ENCODE measurements around the gene LYPD1. TPM values are rescaled to one million over a fixed set of nuclear protein-coding genes. Genes with fewer than 3 reads are reported as not detected.
"Not testable (repeated sequence)": the region's sequence is repeated elsewhere in the genome, so short reads cannot be mapped to it uniquely, and the experiment has no call there.

Gene LYPD1
- total and polyA plus RNA-seq, 10 of the 15 experiments (the other 5 are each of a cell fraction or from before 2014, with no cell fraction given) = not detected

DNA sequence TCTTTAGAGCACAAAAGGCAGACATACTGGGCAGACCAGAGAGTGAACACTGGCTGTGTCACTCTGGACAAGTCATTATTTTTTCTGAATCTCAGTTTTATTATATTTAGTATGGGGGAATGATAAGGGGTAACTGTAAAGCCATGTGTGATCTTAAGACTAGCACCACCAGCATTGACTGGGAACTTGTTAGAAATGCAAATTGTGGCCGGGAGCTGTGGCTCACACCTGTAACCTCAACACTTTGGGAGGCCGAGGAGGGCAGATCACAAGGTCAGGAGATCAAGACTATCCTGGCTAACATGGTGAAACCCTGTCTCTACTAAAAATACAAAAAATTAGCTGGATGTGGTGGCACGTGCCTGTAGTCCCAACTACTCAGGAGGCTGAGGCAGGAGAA, 28.3 kb upstream of the LYPD1 start:
- H3K27me3 ChIP-seq (replicated peaks in 1 of 2; ENCODE audit: control insufficient read depth in 2 of 2, insufficient read depth in 2 of 2, low read length in 1 of 2); intact Hi-C loops (cut with micrococcal nuclease; ENCODE audit: unreplicated experiment); H3K4me1 ChIP-seq (ENCODE audit: control insufficient read depth, insufficient read depth, low read length); FAIRE-seq; H3K27ac ChIP-seq (ENCODE audit: control insufficient read depth, insufficient read depth); H3K9me3 ChIP-seq (replicated peaks; ENCODE audit: control insufficient read depth, insufficient read depth, low read length); BruUV-seq (replicated peaks); CTCF ChIA-PET; H3K36me3 ChIP-seq (ENCODE audit: control insufficient read depth in 2 of 2, insufficient read depth in 2 of 2, low read length in 1 of 2); H4K20me1 ChIP-seq (ENCODE audit: control insufficient read depth, insufficient read depth); in situ Hi-C loops (cut with MboI); H2AFZ ChIP-seq (ENCODE audit: control insufficient read depth, low read depth, low read length); POLR2A ChIA-PET; H3K79me2 ChIP-seq (ENCODE audit: control insufficient read depth, insufficient read depth, low read length); H3K4me3 ChIP-seq; DNase-seq (ENCODE audit: low read depth, low spot score); H3K9ac ChIP-seq (ENCODE audit: control insufficient read depth, insufficient read depth, low read length); H3K4me2 ChIP-seq (ENCODE audit: control insufficient read depth, insufficient read depth): not testable (repeated sequence)
- peak in 1 of 2 experiments; percentile 58; a peak in 1 of 4 replicates for TF ChIP-seq BHLHE40 (IDR thresholded peaks at IDR 0.05; ENCODE audit: borderline replicate concordance in 1 of 2, low read depth in 2 of 2, low read length in 1 of 2)
- TF ChIP-seq NR2F1 (conservative IDR thresholded peaks at IDR 0.05) = 0 out of 2 replicates have a peak, but pooled peaks have one; percentile 50
- RAD21 ChIA-PET (ENCODE audit: unreplicated experiment) = interaction anchor here (1.1 to 2.0 kb wide), 2 partner anchors 49 to 153 kb away, joined by 3 to 4 read pairs; no protein-coding TSS in a partner anchor
- 0% methylated on average over 3 of the region's 3 CpGs for WGBS (ENCODE audit: insufficient coverage, insufficient replicate concordance, low lambda C conversion rate, missing lambda C conversion rate)
- peak; percentile 71 for ATAC-seq
- SMC1A ChIA-PET (ENCODE audit: uncharacterized antibody, unreplicated experiment) = interaction anchor here (0.6 to 1.2 kb wide), 2 partner anchors 15 to 16 kb away, joined by 3 to 4 read pairs; no protein-coding TSS in a partner anchor

DNA sequence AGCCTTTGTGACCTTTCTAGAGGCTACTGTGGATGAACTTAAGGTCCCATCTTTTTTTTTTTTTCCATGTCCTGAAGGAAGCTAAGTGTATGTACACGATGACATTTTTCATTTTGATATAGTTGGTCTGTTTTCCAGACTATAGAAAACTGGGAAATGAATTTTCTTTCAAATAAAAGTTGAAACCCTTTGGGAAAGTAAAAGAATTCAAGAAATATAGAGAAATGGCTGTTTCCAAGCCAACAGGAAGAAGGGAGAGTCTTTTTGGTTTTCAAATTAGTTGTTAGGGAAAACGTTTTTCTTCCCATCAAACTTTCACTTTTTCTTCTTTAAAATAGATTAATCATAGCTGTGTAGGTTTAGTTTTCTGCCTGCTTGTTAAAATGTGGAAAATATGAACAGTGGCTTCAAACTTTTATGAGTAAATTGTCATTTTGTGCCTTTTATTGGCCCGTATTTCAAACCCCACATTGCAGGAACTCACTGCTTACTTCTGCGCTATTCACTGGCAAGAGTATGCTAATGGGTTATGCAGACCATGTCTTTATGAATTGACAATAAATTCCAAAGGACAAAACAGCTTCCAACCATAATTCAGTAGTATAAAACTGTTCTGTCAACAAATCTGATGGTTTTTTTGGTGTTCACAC, 27.7 kb upstream of the LYPD1 start:
- Histone ChIP-seq H3K9me3 (replicated peaks; ENCODE audit: control insufficient read depth, insufficient read depth, low read length) (no peaks in the 10 kb centered on the region), H3K79me2 (ENCODE audit: control insufficient read depth, insufficient read depth, low read length) (no peaks in the 10 kb centered on the region), H3K4me1 (ENCODE audit: control insufficient read depth, insufficient read depth, low read length) (no peaks in the 10 kb centered on the region), H3K9ac (ENCODE audit: control insufficient read depth, insufficient read depth, low read length) (no peak overlapping the region), H2AFZ (ENCODE audit: control insufficient read depth, low read depth, low read length) (no peak overlapping the region), H3K27me3 (replicated peaks in 1 of 2; ENCODE audit: control insufficient read depth in 2 of 2, insufficient read depth in 2 of 2, low read length in 1 of 2) (no peaks in the 10 kb centered on the region; a peak in 1 of 4 replicates), H3K27ac (ENCODE audit: control insufficient read depth, insufficient read depth) (no peak overlapping the region), H3K36me3 (ENCODE audit: control insufficient read depth in 2 of 2, insufficient read depth in 2 of 2, low read length in 1 of 2) (no peaks in the 10 kb centered on the region), H3K4me3 (no peak overlapping the region), H3K4me2 (ENCODE audit: control insufficient read depth, insufficient read depth) (no peak overlapping the region), H4K20me1 (ENCODE audit: control insufficient read depth, insufficient read depth) (no peaks in the 10 kb centered on the region)
- WGBS (ENCODE audit: insufficient coverage, insufficient replicate concordance, low lambda C conversion rate, missing lambda C conversion rate) = 17% methylated on average over 4 of the region's 4 CpGs
- ChIA-PET RAD21 (ENCODE audit: unreplicated experiment) (interaction anchor here (1.1 to 2.0 kb wide), 3 partner anchors 19 to 153 kb away, joined by 3 to 4 read pairs (median 3); no protein-coding TSS in a partner anchor), SMC1A (ENCODE audit: uncharacterized antibody, unreplicated experiment) (interaction anchor here (1.1 to 1.3 kb wide), 3 partner anchors 15 to 78 kb away, joined by 3 to 5 read pairs (median 4); no protein-coding TSS in a partner anchor), POLR2A (no interaction called here), CTCF (no interaction called here)
- FAIRE-seq = no peak
- no TSS peak for BruUV-seq (replicated peaks)
- intact Hi-C loops (cut with micrococcal nuclease; ENCODE audit: unreplicated experiment) (no loop called here), in situ Hi-C loops (cut with MboI) (no loop called here)
- DNase-seq (ENCODE audit: low read depth, low spot score) = no peak
- no peak for ATAC-seq
- TF ChIP-seq, protein P1, sequence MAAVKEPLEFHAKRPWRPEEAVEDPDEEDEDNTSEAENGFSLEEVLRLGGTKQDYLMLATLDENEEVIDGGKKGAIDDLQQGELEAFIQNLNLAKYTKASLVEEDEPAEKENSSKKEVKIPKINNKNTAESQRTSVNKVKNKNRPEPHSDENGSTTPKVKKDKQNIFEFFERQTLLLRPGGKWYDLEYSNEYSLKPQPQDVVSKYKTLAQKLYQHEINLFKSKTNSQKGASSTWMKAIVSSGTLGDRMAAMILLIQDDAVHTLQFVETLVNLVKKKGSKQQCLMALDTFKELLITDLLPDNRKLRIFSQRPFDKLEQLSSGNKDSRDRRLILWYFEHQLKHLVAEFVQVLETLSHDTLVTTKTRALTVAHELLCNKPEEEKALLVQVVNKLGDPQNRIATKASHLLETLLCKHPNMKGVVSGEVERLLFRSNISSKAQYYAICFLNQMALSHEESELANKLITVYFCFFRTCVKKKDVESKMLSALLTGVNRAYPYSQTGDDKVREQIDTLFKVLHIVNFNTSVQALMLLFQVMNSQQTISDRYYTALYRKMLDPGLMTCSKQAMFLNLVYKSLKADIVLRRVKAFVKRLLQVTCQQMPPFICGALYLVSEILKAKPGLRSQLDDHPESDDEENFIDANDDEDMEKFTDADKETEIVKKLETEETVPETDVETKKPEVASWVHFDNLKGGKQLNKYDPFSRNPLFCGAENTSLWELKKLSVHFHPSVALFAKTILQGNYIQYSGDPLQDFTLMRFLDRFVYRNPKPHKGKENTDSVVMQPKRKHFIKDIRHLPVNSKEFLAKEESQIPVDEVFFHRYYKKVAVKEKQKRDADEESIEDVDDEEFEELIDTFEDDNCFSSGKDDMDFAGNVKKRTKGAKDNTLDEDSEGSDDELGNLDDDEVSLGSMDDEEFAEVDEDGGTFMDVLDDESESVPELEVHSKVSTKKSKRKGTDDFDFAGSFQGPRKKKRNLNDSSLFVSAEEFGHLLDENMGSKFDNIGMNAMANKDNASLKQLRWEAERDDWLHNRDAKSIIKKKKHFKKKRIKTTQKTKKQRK (IDR thresholded peaks at IDR 0.05; ENCODE audit: low read depth, low read length) = no peak
- TF ChIP-seq BRCA1 (IDR thresholded peaks at IDR 0.05; ENCODE audit: low read depth, low read length) (no peak), MXI1 (IDR thresholded peaks at IDR 0.05; ENCODE audit: low read depth, low read length) (no peak), CREM (IDR thresholded peaks at IDR 0.05; ENCODE audit: low read depth) (no peak), ZBED1 (IDR thresholded peaks at IDR 0.05; ENCODE audit: borderline replicate concordance) (no peak), EED (IDR thresholded peaks at IDR 0.05; ENCODE audit: low read depth) (no peak), POU2F2 (IDR thresholded peaks at IDR 0.05; ENCODE audit: borderline replicate concordance, low read depth, low read length) (no peak), ZNF217 (IDR thresholded peaks at IDR 0.05) (no peak), NR2C2 (IDR thresholded peaks at IDR 0.05; ENCODE audit: borderline replicate concordance, control insufficient read depth, insufficient read length, low read depth) (no peak), ETV6 (conservative IDR thresholded peaks at IDR 0.05 in 1 of 2, IDR thresholded peaks at IDR 0.05 in 1 of 2; ENCODE audit: borderline replicate concordance in 1 of 2, low read depth in 1 of 2) (no peak), JUNB (IDR thresholded peaks at IDR 0.05) (no peak)
